ENCODE measurements around the gene VSTM2L. TPM values are rescaled to one million over a fixed set of nuclear protein-coding genes. Genes with fewer than 3 reads are reported as not detected.

The VSTM2L gene
- total RNA-seq, 4 donors from 2014 or later: 0.37 to 0.94 (median 0.62) TPM

DNA sequence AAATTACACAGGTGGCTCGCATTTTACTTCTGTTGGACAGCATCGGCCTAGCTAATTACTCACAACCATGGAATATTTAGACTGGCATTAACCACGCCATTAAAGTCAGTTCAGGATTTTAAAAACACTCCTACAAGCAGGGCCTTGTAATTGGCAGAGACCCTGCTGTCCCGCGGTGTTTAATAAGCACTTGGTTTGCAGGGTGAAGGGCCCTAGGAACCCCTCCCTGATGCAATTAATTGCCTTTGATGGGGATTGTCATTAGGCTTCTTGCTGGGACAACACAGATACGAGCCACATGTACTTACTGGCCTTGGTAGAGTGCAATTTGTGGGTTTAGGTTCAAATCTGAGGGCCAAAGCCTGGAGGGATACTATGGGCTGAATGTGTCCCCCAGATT lies 7.8 kb upstream of the VSTM2L start:
- TF ChIP-seq, protein P1, sequence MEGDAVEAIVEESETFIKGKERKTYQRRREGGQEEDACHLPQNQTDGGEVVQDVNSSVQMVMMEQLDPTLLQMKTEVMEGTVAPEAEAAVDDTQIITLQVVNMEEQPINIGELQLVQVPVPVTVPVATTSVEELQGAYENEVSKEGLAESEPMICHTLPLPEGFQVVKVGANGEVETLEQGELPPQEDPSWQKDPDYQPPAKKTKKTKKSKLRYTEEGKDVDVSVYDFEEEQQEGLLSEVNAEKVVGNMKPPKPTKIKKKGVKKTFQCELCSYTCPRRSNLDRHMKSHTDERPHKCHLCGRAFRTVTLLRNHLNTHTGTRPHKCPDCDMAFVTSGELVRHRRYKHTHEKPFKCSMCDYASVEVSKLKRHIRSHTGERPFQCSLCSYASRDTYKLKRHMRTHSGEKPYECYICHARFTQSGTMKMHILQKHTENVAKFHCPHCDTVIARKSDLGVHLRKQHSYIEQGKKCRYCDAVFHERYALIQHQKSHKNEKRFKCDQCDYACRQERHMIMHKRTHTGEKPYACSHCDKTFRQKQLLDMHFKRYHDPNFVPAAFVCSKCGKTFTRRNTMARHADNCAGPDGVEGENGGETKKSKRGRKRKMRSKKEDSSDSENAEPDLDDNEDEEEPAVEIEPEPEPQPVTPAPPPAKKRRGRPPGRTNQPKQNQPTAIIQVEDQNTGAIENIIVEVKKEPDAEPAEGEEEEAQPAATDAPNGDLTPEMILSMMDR (IDR thresholded peaks at IDR 0.05): no peak
- DNase-seq (ENCODE audit: low spot score) (no peak), ATAC-seq (ENCODE audit: low FRiP score) (no peak)

DNA sequence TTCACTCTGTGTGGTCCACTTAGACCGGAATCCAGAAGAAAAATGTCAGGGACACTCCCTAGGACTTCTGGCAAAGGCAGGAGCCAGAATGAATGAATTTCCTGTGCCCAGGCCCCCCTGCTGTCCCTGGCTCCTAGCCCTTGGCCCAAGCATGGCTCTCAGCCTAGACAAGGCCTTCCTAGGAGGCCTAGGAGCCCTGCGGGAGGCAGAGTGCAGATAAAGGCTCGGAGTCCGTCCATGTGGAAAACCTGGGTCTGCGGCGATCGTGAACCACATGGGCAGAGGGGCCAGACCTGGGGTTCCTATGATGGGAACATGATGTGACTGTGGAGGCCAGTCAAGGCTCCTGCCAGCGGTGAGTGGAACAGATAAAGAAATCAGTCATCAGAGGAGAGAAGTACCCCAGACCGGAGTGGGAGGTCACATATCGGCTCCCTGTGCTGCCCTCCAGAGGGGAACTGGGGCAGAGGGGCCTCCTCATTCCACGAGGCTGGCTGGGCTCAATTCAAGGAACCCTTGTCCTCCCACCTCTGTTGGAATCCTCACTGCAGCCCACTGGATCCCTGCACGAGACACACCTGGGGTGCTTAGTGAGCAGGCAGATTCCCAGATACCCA lies 5.9 kb upstream of the VSTM2L start:
- ATAC-seq (ENCODE audit: low FRiP score): no peak
- DNase-seq (ENCODE audit: low spot score): no peak
- TF ChIP-seq, protein P1 (IDR thresholded peaks at IDR 0.05): no peak

DNA sequence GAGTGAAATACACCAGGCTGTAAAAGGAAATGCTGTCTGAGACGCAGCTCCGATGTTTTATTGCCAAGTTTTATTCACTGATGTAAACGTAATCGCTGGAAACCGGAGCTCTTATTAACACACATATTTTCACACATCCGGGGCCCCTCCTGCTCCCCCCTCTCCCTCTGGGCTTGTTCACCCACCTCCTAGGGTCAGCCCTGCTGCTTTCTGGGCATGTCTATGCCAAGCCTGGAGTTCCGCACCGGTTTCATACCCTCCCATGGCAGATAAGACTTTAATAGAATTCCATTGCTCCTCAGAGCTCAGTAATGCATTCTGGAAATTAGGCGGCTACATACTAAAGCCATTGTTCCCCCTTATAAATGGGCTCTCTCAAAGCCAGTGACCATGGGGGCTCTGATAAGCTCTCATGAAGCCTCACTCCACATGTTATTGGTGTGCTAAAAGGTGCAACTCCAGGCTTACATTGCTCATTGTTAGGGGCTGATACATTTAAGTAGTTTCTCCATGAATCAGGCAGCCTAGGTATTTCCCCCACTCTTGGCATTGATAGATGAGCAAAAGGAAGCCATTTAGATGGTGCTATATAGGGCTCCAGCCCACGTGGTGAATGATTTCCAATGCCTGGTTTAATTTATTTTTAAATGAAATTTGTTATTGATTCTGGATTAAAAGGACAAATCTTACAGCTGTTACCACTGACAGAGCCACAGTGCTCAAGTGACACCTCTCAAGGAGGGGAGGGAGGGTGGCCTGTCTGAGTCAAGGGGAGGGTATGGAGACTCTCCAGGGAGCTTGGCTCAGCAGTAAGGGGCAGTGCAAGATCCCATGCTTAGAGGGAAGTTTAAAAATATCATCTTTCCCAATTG lies 4.5 kb upstream of the VSTM2L start:
- TF ChIP-seq, protein P1 (IDR thresholded peaks at IDR 0.05): no peak
- DNase-seq (ENCODE audit: low spot score): no peak
- no peak for ATAC-seq (ENCODE audit: low FRiP score)

DNA sequence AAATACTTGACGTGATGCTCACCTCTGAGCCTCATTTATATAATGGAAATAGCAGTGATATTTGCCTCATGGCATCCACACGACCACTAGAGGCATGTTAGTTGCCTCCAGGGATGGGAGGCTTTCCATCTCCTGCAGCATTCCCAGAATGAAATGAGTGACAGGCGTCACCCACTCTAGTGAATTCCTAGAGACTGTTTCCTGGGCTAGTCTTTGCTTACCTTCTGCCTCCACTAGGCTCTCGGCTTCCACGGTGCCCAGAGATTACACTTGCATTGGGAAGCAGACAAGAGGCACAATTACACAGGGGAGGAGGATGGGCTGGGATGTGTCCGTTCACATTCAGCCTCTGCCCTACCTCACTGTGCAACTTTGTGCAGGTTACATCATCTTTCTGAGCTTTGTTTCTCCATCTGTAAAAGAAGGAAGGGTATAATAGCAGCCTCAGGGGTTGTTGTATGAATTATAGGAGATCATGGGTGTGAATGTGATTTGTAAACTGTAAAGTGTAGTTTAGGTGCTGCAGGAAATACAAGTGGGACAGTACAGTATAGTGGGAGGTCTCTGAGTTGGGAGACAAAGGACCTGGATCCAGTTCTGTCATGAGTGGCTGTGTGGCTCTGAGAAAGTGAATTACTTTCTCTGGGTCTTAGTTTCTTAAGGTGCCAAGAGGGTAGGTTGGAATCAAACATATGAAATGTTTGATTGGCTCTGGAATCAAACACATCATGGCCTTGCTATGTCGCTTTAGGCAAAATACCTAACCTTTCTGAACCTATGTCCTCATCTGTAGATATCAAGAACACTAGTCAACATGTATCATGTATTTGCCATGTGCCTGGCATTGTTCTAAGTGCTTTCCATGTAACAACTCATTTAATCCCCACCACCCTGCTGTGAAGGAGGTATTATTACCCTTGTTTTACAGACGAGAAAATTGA lies 3.6 kb upstream of the VSTM2L start:
- TF ChIP-seq, protein P1 (IDR thresholded peaks at IDR 0.05): no peak
- ATAC-seq (ENCODE audit: low FRiP score) (no peak), DNase-seq (ENCODE audit: low spot score) (no peak)

DNA sequence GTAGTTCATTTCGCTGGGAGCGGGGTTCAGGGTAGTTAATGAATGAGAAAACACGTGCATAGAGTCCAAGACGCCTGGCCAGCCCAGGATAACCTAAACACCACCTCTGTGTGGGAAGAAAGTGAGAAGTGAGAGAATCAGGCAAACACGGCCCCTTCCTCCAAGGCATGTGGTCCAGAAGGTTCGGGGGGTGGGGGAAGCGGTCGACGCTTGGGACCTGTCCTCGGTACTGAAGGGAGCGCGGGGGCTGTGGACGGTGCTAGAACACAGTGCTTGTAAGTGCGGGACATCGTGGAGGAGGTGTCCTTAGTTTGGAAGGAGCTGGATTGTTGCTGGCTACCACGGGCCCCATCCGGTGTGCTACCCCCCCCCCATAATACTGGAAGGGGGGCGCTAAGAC lies 1.7 kb upstream of the VSTM2L start:
- TF ChIP-seq, protein P1 (IDR thresholded peaks at IDR 0.05): no peak
- ATAC-seq (ENCODE audit: low FRiP score) (no peak), DNase-seq (ENCODE audit: low spot score) (no peak)

DNA sequence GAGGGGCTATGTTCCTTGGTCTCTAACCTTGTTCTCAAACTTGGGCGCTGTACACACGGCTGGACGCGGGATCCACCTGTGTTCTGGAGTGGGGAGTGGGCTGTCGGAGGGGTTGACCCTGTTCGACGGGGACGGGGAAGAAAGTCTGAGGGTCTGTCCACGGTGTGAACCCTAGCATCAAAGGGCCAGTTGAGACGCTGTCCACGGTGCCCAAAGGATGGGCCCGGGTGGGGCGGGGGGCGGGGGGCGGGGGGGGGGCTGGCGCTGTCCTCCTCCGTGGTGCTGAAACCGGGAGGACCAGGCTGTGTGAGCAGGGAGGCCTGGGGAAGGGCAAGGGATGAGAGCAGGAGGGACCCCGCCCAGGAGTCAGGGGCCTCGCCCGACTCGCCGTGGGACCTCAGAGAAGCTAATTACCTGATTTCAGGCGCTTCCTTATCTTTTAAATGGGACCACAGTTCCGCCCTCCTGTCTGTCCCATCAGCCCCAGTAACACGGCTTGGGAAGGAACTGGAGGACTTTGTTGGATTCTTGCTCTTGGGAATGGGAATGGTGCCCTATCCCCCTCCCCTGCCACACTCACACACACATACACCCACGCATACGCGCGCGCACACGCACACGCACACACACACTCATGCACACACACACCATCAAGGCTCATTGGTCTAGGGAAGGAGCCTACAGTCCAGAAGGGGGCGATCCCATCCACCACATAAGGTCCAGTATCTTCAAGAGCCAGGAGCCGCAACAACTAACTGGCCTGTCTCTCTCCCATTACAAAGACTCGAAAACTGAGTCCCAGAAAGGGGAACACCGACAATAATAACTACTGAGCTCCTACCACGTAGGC lies 1.0 kb upstream of the VSTM2L start:
- ATAC-seq (ENCODE audit: low FRiP score): no peak
- TF ChIP-seq, protein P1 (IDR thresholded peaks at IDR 0.05): no peak
- no peak for DNase-seq (ENCODE audit: low spot score)
